Esophagus muscularis mucosa (tissue), 4 donors: ENCODE results near the gene PGD. TPM values are rescaled to one million over a fixed set of nuclear protein-coding genes. Genes with fewer than 3 reads are reported as not detected.

Source experiments
- DNase-seq: peaks from one replicate; pipeline ENCODE4 v3.0.0-alpha.2; 2017; ENCODE audit errors: extremely low spot score
- H3K27ac ChIP-seq, 4 donors: fragments of 200-600 bp; sonication (generic); replicated peaks in 1 of 4; 1 replicate in 3 of 4; 2 replicates in 1 of 4; pipeline ENCODE4 v1.5.1; 2016 to 2019; ENCODE audit warnings: mild to moderate bottlenecking in 1 of 4
- H3K27me3 ChIP-seq, 4 donors: fragments of 200-600 bp; sonication (generic); one replicate each; pipeline versions ENCODE4 v1.5.1 to v1.6.0; 2016 to 2019
- H3K36me3 ChIP-seq, 4 donors: fragments of 200-600 bp; sonication (generic); one replicate each; pipeline ENCODE4 v1.5.1; 2016 to 2019
- H3K4me1 ChIP-seq, 4 donors: fragments of 200-600 bp; sonication (generic); one replicate each; pipeline ENCODE4 v1.5.1; 2016 to 2019
- H3K4me3 ChIP-seq, 4 donors: fragments of 200-600 bp; sonication (generic); 1 replicate in 2 of 4; 2 replicates in 2 of 4; pipeline ENCODE4 v1.5.1; 2016 to 2019; ENCODE audit warnings: mild to moderate bottlenecking in 4 of 4, moderate library complexity in 1 of 4
- H3K9me3 ChIP-seq, 4 donors: fragments of 200-600 bp; sonication (generic); 1 replicate in 3 of 4; 2 replicates in 1 of 4; pipeline ENCODE4 v1.5.1; 2016 to 2019
- EP300 ChIP-seq: sonication (generic); formaldehyde crosslinking; IDR thresholded peaks from one replicate; pipeline ENCODE4 v1.6.1; 2017; ENCODE audit warnings: antibody characterized with exemption
- POLR2A ChIP-seq: fragments of 450-650 bp; IDR thresholded peaks from one replicate; pipeline ENCODE4 v1.6.1; 2017; ENCODE audit warnings: antibody characterized with exemption, moderate library complexity, mild to moderate bottlenecking, low read depth
- POLR2AphosphoS5 ChIP-seq, 2 donors: sonication (generic); formaldehyde crosslinking; IDR thresholded peaks; one replicate each; pipeline ENCODE4 v1.6.1; 2017; ENCODE audit warnings: antibody characterized with exemption in 2 of 2
- WGBS: methylation state at CpG from one replicate; pipeline ENCODE4 v1.1.5; 2018; 5-methylcytosine and 5-hydroxymethylcytosine counted together
- intact Hi-C: fragments of 100-400 bp; cut with DNase I; formaldehyde crosslinking; loops from one replicate; pipeline ENCODE4 v1.15.1; 2023
- total RNA-seq, 4 donors: library from RNA; depleted of rRNA; stranded (reverse); fragments of >200 nt; gene quantifications; one replicate each; pipeline versions ENCODE4 v1.1.0 to v1.2.1, GENCODE V29; 2016
- TF ChIP-seq, protein P1 (sequence below), 3 experiments: fragments of 200-600 bp in 2 of 3; fragments of 450-650 bp in 1 of 3; sonication (generic) in 2 of 3; IDR thresholded peaks; one replicate each; pipeline ENCODE4 v1.5.1; 2017 to 2019; ENCODE audit warnings: antibody characterized with exemption in 3 of 3, mild to moderate bottlenecking in 2 of 3, moderate library complexity in 1 of 3

Gene PGD
- total RNA-seq, 4 donors from 2014 or later: 24.5 to 58.6 (median 51.9) TPM

GRCh38 chr1:10449751-10450150, 50.9 kb downstream of the PGD start, which contains the start of gene CORT:
TSS of gene CORT (plus strand) at chr1:10450031. CDS start at chr1:10450224, 193 bp downstream.
- no peak within 1 kb of the TSS for H3K27ac ChIP-seq
- no peaks in the 10 kb centered on the region for H3K27me3 ChIP-seq
- H3K4me1 ChIP-seq: peaks cover 0 to 19% (median 18%) of the 10 kb centered on the region in 4 donors
- H3K9me3 ChIP-seq: no peaks in the 10 kb centered on the region
- no peak for TF ChIP-seq EP300
- no peak for TF ChIP-seq POLR2A
- TF ChIP-seq POLR2AphosphoS5 (IDR thresholded peaks at IDR 0.05): no peak
- 79% methylated on average over 10 of the region's 10 CpGs for WGBS
- no peak within 1 kb of the TSS for H3K4me3 ChIP-seq
- no peak for DNase-seq
- peaks cover 0 to 9% (median 4%) of the 10 kb centered on the region in 4 donors for H3K36me3 ChIP-seq
- intact Hi-C loops: no loop called here

DNA sequence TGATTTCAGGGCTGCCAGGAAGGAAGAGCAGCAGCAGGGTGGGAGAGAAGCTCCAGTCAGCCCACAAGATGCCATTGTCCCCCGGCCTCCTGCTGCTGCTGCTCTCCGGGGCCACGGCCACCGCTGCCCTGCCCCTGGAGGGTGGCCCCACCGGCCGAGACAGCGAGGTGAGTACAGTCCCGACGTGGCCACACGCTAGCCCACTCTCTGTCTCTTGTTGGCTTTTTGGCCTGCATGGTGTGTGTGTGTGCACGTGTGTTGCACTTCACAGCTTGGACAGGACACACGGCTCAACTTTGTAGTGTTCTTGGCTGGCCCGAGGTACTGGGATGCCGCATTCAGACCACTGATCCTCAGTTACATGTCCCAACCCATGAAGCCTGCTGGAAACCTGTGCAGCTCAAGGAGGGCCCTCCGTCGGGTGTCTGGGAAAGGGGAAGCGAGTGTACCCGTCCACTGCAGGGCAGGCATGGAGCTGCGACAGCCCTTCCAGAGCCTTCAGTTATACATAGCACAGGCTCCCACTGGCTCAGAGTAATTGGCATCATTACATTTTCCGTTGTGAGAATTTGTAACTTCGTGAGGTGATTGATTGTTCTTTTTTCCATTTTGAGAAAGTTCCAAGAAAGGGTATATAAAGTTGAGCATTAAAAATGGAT, 51.4 kb downstream of the PGD start:
- TF ChIP-seq POLR2AphosphoS5 (IDR thresholded peaks at IDR 0.05): no peak
- TF ChIP-seq, protein P1, sequence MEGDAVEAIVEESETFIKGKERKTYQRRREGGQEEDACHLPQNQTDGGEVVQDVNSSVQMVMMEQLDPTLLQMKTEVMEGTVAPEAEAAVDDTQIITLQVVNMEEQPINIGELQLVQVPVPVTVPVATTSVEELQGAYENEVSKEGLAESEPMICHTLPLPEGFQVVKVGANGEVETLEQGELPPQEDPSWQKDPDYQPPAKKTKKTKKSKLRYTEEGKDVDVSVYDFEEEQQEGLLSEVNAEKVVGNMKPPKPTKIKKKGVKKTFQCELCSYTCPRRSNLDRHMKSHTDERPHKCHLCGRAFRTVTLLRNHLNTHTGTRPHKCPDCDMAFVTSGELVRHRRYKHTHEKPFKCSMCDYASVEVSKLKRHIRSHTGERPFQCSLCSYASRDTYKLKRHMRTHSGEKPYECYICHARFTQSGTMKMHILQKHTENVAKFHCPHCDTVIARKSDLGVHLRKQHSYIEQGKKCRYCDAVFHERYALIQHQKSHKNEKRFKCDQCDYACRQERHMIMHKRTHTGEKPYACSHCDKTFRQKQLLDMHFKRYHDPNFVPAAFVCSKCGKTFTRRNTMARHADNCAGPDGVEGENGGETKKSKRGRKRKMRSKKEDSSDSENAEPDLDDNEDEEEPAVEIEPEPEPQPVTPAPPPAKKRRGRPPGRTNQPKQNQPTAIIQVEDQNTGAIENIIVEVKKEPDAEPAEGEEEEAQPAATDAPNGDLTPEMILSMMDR (IDR thresholded peaks at IDR 0.05): no peak
- TF ChIP-seq EP300: no peak
- no peak for TF ChIP-seq POLR2A
- peaks cover 0 to 5% (median under 1%) of the 10 kb centered on the region in 4 donors for H3K36me3 ChIP-seq
- H3K4me1 ChIP-seq: peaks cover 0 to 19% (median 18%) of the 10 kb centered on the region in 4 donors
- no peak for DNase-seq
- H3K9me3 ChIP-seq: no peaks in the 10 kb centered on the region
- no peak overlapping the region for H3K4me3 ChIP-seq
- no peak overlapping the region for H3K27ac ChIP-seq
- 64% methylated on average over 18 of the region's 21 CpGs for WGBS
- intact Hi-C loops: no loop called here
- H3K27me3 ChIP-seq: no peaks in the 10 kb centered on the region

- DNase-seq: no peak
- TF ChIP-seq POLR2AphosphoS5 (IDR thresholded peaks at IDR 0.05) (no peak), EP300 (no peak), POLR2A (no peak)
- TF ChIP-seq, protein P1 (IDR thresholded peaks at IDR 0.05): no peak
- H3K27ac ChIP-seq: no peak overlapping the region
- H3K4me3 ChIP-seq: no peak overlapping the region
- 23% methylated on average over 6 of the region's 6 CpGs for WGBS
- H3K36me3 ChIP-seq: peaks cover 0 to 2% (median 0%) of the 10 kb centered on the region in 4 donors
- intact Hi-C loops: no loop called here
- peaks cover 0 to 19% (median 18%) of the 10 kb centered on the region in 4 donors for H3K4me1 ChIP-seq
- H3K9me3 ChIP-seq: no peaks in the 10 kb centered on the region
- H3K27me3 ChIP-seq: no peaks in the 10 kb centered on the region
These were observed 52.0 kb downstream of the PGD start for GRCh38 chr1:10450836-10451235.

DNA sequence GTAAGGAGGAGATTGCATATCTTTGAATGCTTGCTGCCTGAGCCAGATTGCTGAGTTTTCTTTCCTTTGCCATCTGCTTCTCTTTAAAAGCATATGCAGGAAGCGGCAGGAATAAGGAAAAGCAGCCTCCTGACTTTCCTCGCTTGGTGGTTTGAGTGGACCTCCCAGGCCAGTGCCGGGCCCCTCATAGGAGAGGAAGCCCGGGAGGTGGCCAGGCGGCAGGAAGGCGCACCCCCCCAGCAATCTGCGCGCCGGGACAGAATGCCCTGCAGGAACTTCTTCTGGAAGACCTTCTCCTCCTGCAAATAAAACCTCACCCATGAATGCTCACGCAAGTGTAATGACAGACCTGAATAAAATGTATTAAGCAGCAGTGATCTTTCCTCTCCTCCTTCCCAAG, 52.4 kb downstream of the PGD start:
- intact Hi-C loops: no loop called here
- WGBS: 6% methylated on average over 10 of the region's 10 CpGs
- DNase-seq: no peak

GRCh38 chr1:10456048-10456447, 57.2 kb downstream of the PGD start:
- H3K27me3 ChIP-seq: no peaks in the 10 kb centered on the region
- peaks cover 2 to 31% (median 8%) of the 10 kb centered on the region in 4 donors for H3K36me3 ChIP-seq
- H3K4me1 ChIP-seq: peaks cover 0 to 12% (median 7%) of the 10 kb centered on the region in 4 donors
- H3K9me3 ChIP-seq: no peaks in the 10 kb centered on the region
- WGBS: 87% methylated on average over 5 of the region's 5 CpGs
- H3K4me3 ChIP-seq: no peak overlapping the region
- no peak overlapping the region for H3K27ac ChIP-seq
- DNase-seq: no peak
- intact Hi-C loops: no loop called here
- no peak for TF ChIP-seq POLR2AphosphoS5 (IDR thresholded peaks at IDR 0.05)
- TF ChIP-seq EP300: no peak
- no peak for TF ChIP-seq POLR2A
- TF ChIP-seq, protein P1 (IDR thresholded peaks at IDR 0.05): no peak

More for the DNA sequence above, 52.4 kb downstream of the PGD start:
- H3K4me1 ChIP-seq: peaks cover 0 to 19% (median 18%) of the 10 kb centered on the region in 4 donors
- no peak for TF ChIP-seq POLR2A
- TF ChIP-seq POLR2AphosphoS5 (IDR thresholded peaks at IDR 0.05): no peak
- no peak for TF ChIP-seq EP300
- TF ChIP-seq, protein P1 (IDR thresholded peaks at IDR 0.05): no peak
- peak overlapping the region in 2 of 4 donors; percentile 8 to 14 for H3K4me3 ChIP-seq
- H3K9me3 ChIP-seq: no peaks in the 10 kb centered on the region
- H3K27ac ChIP-seq: no peak overlapping the region
- H3K27me3 ChIP-seq: no peaks in the 10 kb centered on the region
- H3K36me3 ChIP-seq: no peaks in the 10 kb centered on the region
